ENCODE data around the gene ATP8B4. TPM values are rescaled to one million over a fixed set of nuclear protein-coding genes. Genes with fewer than 3 reads are reported as not detected.
A peak's percentile ranks its signal among the peaks of the same experiment; 100 is the strongest.

Gene ATP8B4
- total RNA-seq, 2 donors from 2014 or later: 16.8 to 16.9 TPM

DNA sequence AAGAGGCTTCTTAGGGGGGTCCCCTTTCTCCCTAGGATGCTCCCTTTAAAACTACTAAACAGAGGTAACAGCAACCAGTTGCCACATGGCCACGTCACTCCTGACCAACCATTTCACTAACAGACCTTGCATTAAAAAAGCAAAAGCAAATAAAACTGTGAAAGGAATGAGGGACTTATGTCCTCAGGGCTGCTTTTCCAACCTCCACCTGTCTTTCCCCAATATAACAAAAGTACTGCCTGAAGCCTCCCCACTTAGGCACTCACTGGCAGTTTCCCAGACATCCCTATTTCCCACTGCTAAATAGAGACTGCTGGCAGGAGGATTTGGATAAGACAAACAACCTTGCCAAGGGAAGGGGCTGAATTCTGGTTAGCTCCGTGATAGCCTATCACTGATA, 130.3 kb downstream of the ATP8B4 start:
- ATAC-seq (ENCODE audit: insufficient number of reproducible peaks, low FRiP score, low read depth): no peak

DNA sequence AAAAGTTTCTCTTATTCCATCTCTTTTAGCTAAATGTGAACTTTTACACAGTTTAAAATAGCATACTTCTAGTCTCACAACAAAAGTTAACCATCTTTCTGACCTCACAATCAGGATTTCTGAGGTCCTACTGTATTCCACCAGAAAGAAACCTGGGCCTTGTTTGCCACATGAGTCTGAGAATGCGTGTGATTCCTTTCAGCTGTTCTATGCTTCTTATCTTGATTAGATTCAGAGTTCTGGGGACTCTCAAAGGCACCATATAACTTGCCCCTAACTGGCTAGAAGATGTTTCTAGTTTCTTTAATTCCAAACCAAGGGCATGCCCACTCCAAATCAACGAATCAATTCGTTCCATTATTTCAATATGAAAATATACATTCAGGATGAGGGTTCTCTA, 131.1 kb downstream of the ATP8B4 start:
- H3K9me3 ChIP-seq: no peaks in the 10 kb centered on the region
- H3K4me3 ChIP-seq: no peak overlapping the region
- TF ChIP-seq, protein P1, sequence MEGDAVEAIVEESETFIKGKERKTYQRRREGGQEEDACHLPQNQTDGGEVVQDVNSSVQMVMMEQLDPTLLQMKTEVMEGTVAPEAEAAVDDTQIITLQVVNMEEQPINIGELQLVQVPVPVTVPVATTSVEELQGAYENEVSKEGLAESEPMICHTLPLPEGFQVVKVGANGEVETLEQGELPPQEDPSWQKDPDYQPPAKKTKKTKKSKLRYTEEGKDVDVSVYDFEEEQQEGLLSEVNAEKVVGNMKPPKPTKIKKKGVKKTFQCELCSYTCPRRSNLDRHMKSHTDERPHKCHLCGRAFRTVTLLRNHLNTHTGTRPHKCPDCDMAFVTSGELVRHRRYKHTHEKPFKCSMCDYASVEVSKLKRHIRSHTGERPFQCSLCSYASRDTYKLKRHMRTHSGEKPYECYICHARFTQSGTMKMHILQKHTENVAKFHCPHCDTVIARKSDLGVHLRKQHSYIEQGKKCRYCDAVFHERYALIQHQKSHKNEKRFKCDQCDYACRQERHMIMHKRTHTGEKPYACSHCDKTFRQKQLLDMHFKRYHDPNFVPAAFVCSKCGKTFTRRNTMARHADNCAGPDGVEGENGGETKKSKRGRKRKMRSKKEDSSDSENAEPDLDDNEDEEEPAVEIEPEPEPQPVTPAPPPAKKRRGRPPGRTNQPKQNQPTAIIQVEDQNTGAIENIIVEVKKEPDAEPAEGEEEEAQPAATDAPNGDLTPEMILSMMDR (IDR thresholded peaks at IDR 0.05): no peak
- H3K4me1 ChIP-seq (ENCODE audit: control insufficient read depth in 1 of 2, low read depth in 2 of 2): peaks cover 29 to 67% of the 10 kb centered on the region in 2 donors
- ATAC-seq (ENCODE audit: insufficient number of reproducible peaks, low FRiP score, low read depth) (no peak), DNase-seq (ENCODE audit: low spot score) (no peak)
- no peaks in the 10 kb centered on the region for H3K27me3 ChIP-seq (replicated peaks; ENCODE audit: insufficient read depth)
- peak overlapping the region; percentile 75 to 86 for H3K27ac ChIP-seq
- no peaks in the 10 kb centered on the region for H3K36me3 ChIP-seq

More for the DNA sequence above, 130.3 kb downstream of the ATP8B4 start:
- no peak for DNase-seq (ENCODE audit: low spot score)
- Histone ChIP-seq H3K9me3 (no peaks in the 10 kb centered on the region), H3K4me3 (no peak overlapping the region), H3K27ac (peak overlapping the region; percentile 75 to 86), H3K4me1 (ENCODE audit: control insufficient read depth in 1 of 2, low read depth in 2 of 2) (peaks cover 29 to 74% of the 10 kb centered on the region in 2 donors), H3K36me3 (no peaks in the 10 kb centered on the region), H3K27me3 (replicated peaks; ENCODE audit: insufficient read depth) (no peaks in the 10 kb centered on the region)
- TF ChIP-seq, protein P1 (IDR thresholded peaks at IDR 0.05): no peak

DNA sequence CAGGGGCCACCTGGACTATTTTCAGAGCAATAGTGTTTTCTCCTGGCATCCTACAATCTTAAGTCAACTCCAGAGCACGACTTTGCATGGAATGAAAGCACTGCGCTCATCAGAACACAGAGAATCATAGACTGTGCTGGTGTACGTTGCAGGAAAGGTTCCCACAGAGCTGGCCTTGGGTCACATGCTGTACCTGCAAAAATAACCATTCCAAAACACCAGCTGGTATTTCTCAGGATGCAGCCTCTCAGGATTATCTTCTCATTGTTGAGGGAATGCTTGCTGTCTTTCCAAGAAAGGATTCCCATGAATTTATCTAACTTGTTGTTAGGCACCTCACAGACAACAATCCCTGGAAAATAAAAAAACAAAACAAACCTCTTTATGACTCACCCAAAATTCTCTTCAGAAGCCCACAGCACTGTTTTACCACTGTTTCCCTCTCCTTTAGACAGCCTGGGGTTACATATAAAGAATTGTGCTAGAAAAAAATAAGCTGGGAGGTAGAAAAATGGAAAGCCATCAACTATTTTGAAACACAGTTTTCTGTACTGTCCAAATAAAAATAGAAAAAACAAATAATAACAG, 131.7 kb downstream of the ATP8B4 start:
- DNase-seq (ENCODE audit: low spot score): no peak
- Histone ChIP-seq H3K9me3 (no peaks in the 10 kb centered on the region), H3K27ac (peak overlapping the region; percentile 75 to 86), H3K27me3 (replicated peaks; ENCODE audit: insufficient read depth) (no peaks in the 10 kb centered on the region), H3K4me1 (ENCODE audit: control insufficient read depth in 1 of 2, low read depth in 2 of 2) (peaks cover 29 to 61% of the 10 kb centered on the region in 2 donors), H3K36me3 (no peaks in the 10 kb centered on the region), H3K4me3 (no peak overlapping the region)
- no peak for ATAC-seq (ENCODE audit: insufficient number of reproducible peaks, low FRiP score, low read depth)
- TF ChIP-seq, protein P1 (IDR thresholded peaks at IDR 0.05): no peak

DNA sequence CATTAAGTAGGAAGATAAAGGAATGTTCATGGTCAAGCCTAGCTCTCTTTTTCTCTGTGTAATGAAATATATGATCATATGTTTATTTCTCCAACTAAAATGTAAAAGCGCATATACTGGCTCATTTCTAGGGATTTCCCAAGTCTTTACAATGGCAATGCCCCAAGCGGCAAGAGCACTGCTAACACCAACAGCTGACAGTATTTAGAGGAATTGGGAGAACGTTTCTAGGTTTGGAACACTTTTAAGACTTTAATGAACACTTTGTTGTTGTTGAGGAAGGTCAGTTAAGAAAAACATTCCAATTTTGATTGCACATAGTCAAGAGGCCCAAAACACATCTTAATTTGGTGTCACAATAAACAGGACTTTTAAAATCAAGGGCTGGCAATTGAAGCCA, 132.7 kb downstream of the ATP8B4 start:
- TF ChIP-seq, protein P1 (IDR thresholded peaks at IDR 0.05): no peak
- H3K4me1 ChIP-seq (ENCODE audit: control insufficient read depth in 1 of 2, low read depth in 2 of 2): peaks cover 29 to 52% of the 10 kb centered on the region in 2 donors
- H3K4me3 ChIP-seq: no peak overlapping the region
- ATAC-seq (ENCODE audit: insufficient number of reproducible peaks, low FRiP score, low read depth): no peak
- no peaks in the 10 kb centered on the region for H3K27me3 ChIP-seq (replicated peaks; ENCODE audit: insufficient read depth)
- no peak for DNase-seq (ENCODE audit: low spot score)
- no peaks in the 10 kb centered on the region for H3K36me3 ChIP-seq
- peak overlapping the region in 1 of 2 donors; percentile 33 for H3K27ac ChIP-seq
- H3K9me3 ChIP-seq: no peaks in the 10 kb centered on the region

DNA sequence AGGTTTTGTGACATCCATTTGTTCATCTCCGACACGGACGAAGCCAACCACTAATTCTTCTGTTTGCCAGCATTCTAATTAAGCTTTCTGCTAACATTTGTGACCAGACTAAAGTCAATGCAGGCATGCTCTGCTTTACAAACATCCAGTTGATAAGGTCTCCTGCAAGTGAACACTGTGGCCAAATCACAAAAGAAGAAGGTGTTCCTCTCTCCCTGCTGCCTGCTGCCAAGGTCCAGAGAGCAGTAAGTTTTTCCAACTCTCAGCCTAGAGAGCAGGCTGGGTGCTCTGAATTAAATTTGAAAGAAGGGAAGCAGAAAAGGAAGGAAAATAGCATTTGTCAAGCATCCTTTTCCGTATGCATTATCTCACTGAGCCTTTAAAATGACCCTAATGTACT, 133.6 kb downstream of the ATP8B4 start:
- no peak for DNase-seq (ENCODE audit: low spot score)
- no peaks in the 10 kb centered on the region for H3K36me3 ChIP-seq
- no peak overlapping the region for H3K4me3 ChIP-seq
- no peaks in the 10 kb centered on the region for H3K9me3 ChIP-seq
- TF ChIP-seq, protein P1 (IDR thresholded peaks at IDR 0.05): no peak
- peaks cover 29 to 43% of the 10 kb centered on the region in 2 donors for H3K4me1 ChIP-seq (ENCODE audit: control insufficient read depth in 1 of 2, low read depth in 2 of 2)
- no peak overlapping the region for H3K27ac ChIP-seq
- ATAC-seq (ENCODE audit: insufficient number of reproducible peaks, low FRiP score, low read depth): no peak
- no peaks in the 10 kb centered on the region for H3K27me3 ChIP-seq (replicated peaks; ENCODE audit: insufficient read depth)
